HCT116 (cell line): ENCODE results near the gene DLG2. TPM values are rescaled to one million over a fixed set of nuclear protein-coding genes. Genes with fewer than 3 reads are reported as not detected.

Experiments
- ATAC-seq: fragments of 200-7000 bp; cut with Tn5 transposase; 2 replicates; pipeline ENCODE4 v1.9.1; 2020; ENCODE audit warnings: mild to moderate bottlenecking, moderate library complexity
- BruUV-seq: library from RNA; stranded (reverse); fragments of 400-500 nt; replicated peaks from 2 replicates; lab custom pipeline; 2021; lab: Mats Ljungman, UMichigan
- CTCF ChIA-PET: fragments of 300-600 bp; sonication (Branson Sonifier 250); formaldehyde crosslinking; loops from one replicate; lab custom pipeline; 2021; ENCODE audit warnings: antibody characterized with exemption; lab: Charles Lee
- POLR2A ChIA-PET: fragments of 300-600, 350-600 bp; sonication (Branson Sonifier 250); formaldehyde crosslinking; loops from one replicate; lab custom pipeline; 2021; ENCODE audit warnings: antibody characterized with exemption; lab: Charles Lee
- RAD21 ChIA-PET, 2 experiments: fragments of 300-600 bp; sonication (Branson Sonifier 250); formaldehyde crosslinking; loops; one replicate each; lab custom pipeline; 2023; ENCODE audit warnings: low total read pairs in 2 of 2; ENCODE audit not compliant: uncharacterized antibody in 2 of 2, unreplicated experiment in 2 of 2, low non-redundant PET in 1 of 2; lab: Charles Lee
- DNase-seq: peaks from one replicate; pipeline ENCODE4 v3.0.0-alpha.2; 2010; ENCODE audit warnings: low read depth, low spot score
- H2AFZ ChIP-seq: fragments of 200-600 bp; shearing (Covaris generic), sonication (generic); 2 replicates; pipeline ENCODE4 v1.6.1; 2017; ENCODE audit warnings: low read depth, mixed run types, mixed read lengths, antibody characterized with exemption, low read length; ENCODE audit not compliant: poor library complexity, severe bottlenecking
- H3K27ac ChIP-seq: 2 replicates; pipeline ENCODE4 v1.5.1; 2012; ENCODE audit warnings: low read depth, low read length
- H3K27me3 ChIP-seq: fragments of 200-600 bp; sonication (generic); 2 replicates; pipeline ENCODE4 v1.6.1; 2016; ENCODE audit warnings: mixed run types, low read length, mixed read lengths; ENCODE audit not compliant: insufficient read depth
- H3K36me3 ChIP-seq, 2 experiments: fragments of 200-500 bp in 1 of 2; fragments of 200-600 bp in 1 of 2; sonication (Bioruptor generic) in 1 of 2; sonication (generic) in 1 of 2; 2 replicates each; pipeline versions ENCODE4 v1.5.1 to v1.6.1; 2014 to 2016; ENCODE audit warnings: low read length in 2 of 2, inconsistent platforms in 1 of 2, mixed read lengths in 1 of 2, mixed run types in 1 of 2; ENCODE audit not compliant: insufficient read depth in 2 of 2, control insufficient read depth in 1 of 2
- H3K4me1 ChIP-seq, 2 experiments: fragments of 200-600 bp in 1 of 2; sonication (generic) in 1 of 2; 2 replicates each; pipeline versions ENCODE4 v1.5.1 to v1.6.1; 2012 to 2017; ENCODE audit warnings: low read length in 2 of 2, inconsistent platforms in 1 of 2, mild to moderate bottlenecking in 1 of 2, mixed read lengths in 1 of 2, mixed run types in 1 of 2, moderate library complexity in 1 of 2; ENCODE audit not compliant: insufficient read depth in 2 of 2, control insufficient read depth in 1 of 2
- H3K4me2 ChIP-seq: fragments of 200-600 bp; sonication (generic); 2 replicates; pipeline ENCODE4 v1.6.1; 2017; ENCODE audit warnings: mixed run types, low read length, mixed read lengths
- H3K4me3 ChIP-seq, 2 experiments: fragments of 200-600 bp in 1 of 2; sonication (generic) in 1 of 2; replicated peaks in 1 of 2; 2 replicates each; pipeline ENCODE4 v1.5.1; 2011 to 2016; ENCODE audit warnings: low read length in 2 of 2, control low read depth in 1 of 2, low read depth in 1 of 2, mild to moderate bottlenecking in 1 of 2, mixed read lengths in 1 of 2, mixed run types in 1 of 2
- H3K79me2 ChIP-seq: fragments of 200-600 bp; sonication (generic); 2 replicates; pipeline ENCODE4 v1.6.1; 2017; ENCODE audit warnings: mild to moderate bottlenecking, mixed run types, low read length, moderate library complexity, mixed read lengths; ENCODE audit not compliant: insufficient read depth
- H3K9ac ChIP-seq: fragments of 200-600 bp; sonication (generic); 2 replicates; pipeline ENCODE4 v1.6.1; 2016; ENCODE audit warnings: low read length, mixed read lengths
- H3K9me2 ChIP-seq: fragments of 200-600 bp; sonication (generic), shearing (Covaris generic); 2 replicates; pipeline ENCODE4 v1.6.1; 2017; ENCODE audit warnings: mixed run types, mild to moderate bottlenecking, moderate library complexity; ENCODE audit not compliant: insufficient read depth
- H3K9me3 ChIP-seq, 2 experiments: fragments of 200-500 bp in 1 of 2; fragments of 200-600 bp in 1 of 2; sonication (Bioruptor generic) in 1 of 2; sonication (generic) in 1 of 2; 2 replicates each; pipeline ENCODE4 v1.6.1; 2014 to 2017; ENCODE audit warnings: low read length in 2 of 2, mixed read lengths in 2 of 2, inconsistent platforms in 1 of 2, low read depth in 1 of 2, mild to moderate bottlenecking in 1 of 2, mixed run types in 1 of 2, moderate library complexity in 1 of 2; ENCODE audit not compliant: control insufficient read depth in 1 of 2, insufficient read depth in 1 of 2
- H4K20me1 ChIP-seq: fragments of 200-600 bp; sonication (generic), shearing (Covaris generic); 2 replicates; pipeline ENCODE4 v1.6.1; 2017; ENCODE audit warnings: mixed run types, mild to moderate bottlenecking, moderate library complexity; ENCODE audit not compliant: insufficient read depth
- CEBPB ChIP-seq: IDR thresholded peaks from 2 replicates; pipeline ENCODE4 v1.6.1; 2012; ENCODE audit warnings: low read depth
- EGR1 ChIP-seq: IDR thresholded peaks from 2 replicates; pipeline ENCODE4 v1.6.1; 2012; ENCODE audit warnings: low read depth
- EZH2 ChIP-seq: fragments of 200-600 bp; sonication (generic); IDR thresholded peaks from 2 replicates; pipeline ENCODE4 v1.6.1; 2017; ENCODE audit warnings: antibody characterized with exemption, mixed run types
- EZH2phosphoT487 ChIP-seq: fragments of 200-600 bp; IDR thresholded peaks from 2 replicates; pipeline ENCODE4 v1.6.1; 2018; ENCODE audit warnings: antibody characterized with exemption, borderline replicate concordance
- POLR2A ChIP-seq: IDR thresholded peaks from 2 replicates; pipeline ENCODE4 v1.7.0; 2011; ENCODE audit warnings: borderline replicate concordance; ENCODE audit not compliant: insufficient read depth, insufficient read length; ENCODE audit errors: extremely low read depth
- POLR2AphosphoS5 ChIP-seq: IDR thresholded peaks from 2 replicates; pipeline ENCODE4 v1.6.1; 2011; ENCODE audit warnings: mild to moderate bottlenecking, low read depth, low read length, moderate library complexity
- RAD21 ChIP-seq: IDR thresholded peaks from 2 replicates; pipeline ENCODE4 v1.6.1; 2012; ENCODE audit warnings: low read depth, mild to moderate bottlenecking
- SIN3A ChIP-seq: IDR thresholded peaks from 2 replicates; pipeline ENCODE4 v1.6.1; 2012; ENCODE audit warnings: low read depth
- SP1 ChIP-seq: IDR thresholded peaks from 2 replicates; pipeline ENCODE4 v1.6.1; 2012; ENCODE audit warnings: low read depth
- SRF ChIP-seq: IDR thresholded peaks from 2 replicates; pipeline ENCODE4 v1.6.1; 2012; ENCODE audit warnings: low read depth
- TCF7L2 ChIP-seq: IDR thresholded peaks from 2 replicates; pipeline ENCODE4 v1.7.0; 2011; ENCODE audit warnings: borderline replicate concordance, inconsistent platforms; ENCODE audit not compliant: insufficient read depth, insufficient read length; ENCODE audit errors: extremely low read depth
- YY1 ChIP-seq: IDR thresholded peaks from 2 replicates; pipeline ENCODE4 v1.6.1; 2011; ENCODE audit warnings: low read length, low read depth, moderate library complexity, mild to moderate bottlenecking; ENCODE audit not compliant: insufficient replicate concordance; ENCODE audit errors: extremely low read depth
- ZFX ChIP-seq: fragments of 450-650 bp; IDR thresholded peaks from 2 replicates; pipeline ENCODE4 v1.6.1; 2017
- ZNF274 ChIP-seq: fragments of 200-500 bp; sonication (Bioruptor generic); IDR thresholded peaks from 2 replicates; pipeline ENCODE4 v1.6.1; 2014; ENCODE audit warnings: mild to moderate bottlenecking, low read depth, low read length, inconsistent platforms
- intact Hi-C: fragments of 100-400 bp; cut with micrococcal nuclease; formaldehyde crosslinking; loops from 2 replicates; pipeline ENCODE4 v1.10.0; 2022
- total RNA-seq: library from RNA; stranded (reverse); gene quantifications from one replicate; pipeline ENCODE4 v1.2.1, GENCODE V29; 2021; ENCODE audit not compliant: unreplicated experiment
- TF ChIP-seq, protein P1 (sequence below), 3 experiments: fragments of 200-600 bp in 1 of 3; sonication (generic) in 1 of 3; IDR thresholded peaks in 2 of 3; conservative IDR thresholded peaks in 1 of 3; 2 replicates each; pipeline ENCODE4 v1.5.1; 2012 to 2017; ENCODE audit warnings: low read depth in 2 of 3, low read length in 2 of 3, antibody characterized with exemption in 1 of 3, borderline replicate concordance in 1 of 3, control low read depth in 1 of 3, mild to moderate bottlenecking in 1 of 3, mixed read lengths in 1 of 3, mixed run types in 1 of 3, moderate library complexity in 1 of 3; ENCODE audit not compliant: insufficient read depth in 1 of 3
- TF ChIP-seq, protein P2 (sequence below): IDR thresholded peaks from 2 replicates; pipeline ENCODE4 v1.6.1; 2012; ENCODE audit warnings: low read depth
- TF ChIP-seq, protein P3 (sequence below): IDR thresholded peaks from 2 replicates; pipeline ENCODE4 v1.6.1; 2011; ENCODE audit warnings: mild to moderate bottlenecking, low read length, moderate library complexity; ENCODE audit not compliant: insufficient replicate concordance; ENCODE audit errors: extremely low read depth
- TF ChIP-seq, protein P4 (sequence below): IDR thresholded peaks from 2 replicates; pipeline ENCODE4 v1.6.1; 2012

DLG2 gene
- total RNA-seq, 1 experiment from 2014 or later, result 2.4 TPM

DNA sequence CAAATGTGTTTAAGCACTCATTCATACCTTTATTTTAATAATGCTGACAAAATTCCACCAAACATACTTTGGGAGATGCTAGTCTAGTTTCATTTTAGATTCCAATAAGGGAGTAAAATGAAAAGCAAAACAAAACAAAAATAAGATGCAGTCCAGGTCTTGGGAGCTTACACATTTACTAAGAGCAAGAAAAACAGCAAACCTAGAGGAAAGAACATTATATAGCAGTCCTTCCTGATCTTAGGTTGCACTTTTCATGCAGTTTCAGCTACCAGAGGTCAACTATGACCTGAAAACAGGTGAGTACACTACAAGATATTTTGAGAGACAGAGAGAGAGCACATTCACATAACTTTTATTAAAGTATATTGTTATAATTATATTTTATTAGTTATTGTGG is 1100.9 kb downstream of the DLG2 start:
- no peaks in the 10 kb centered on the region for H3K9me2 ChIP-seq
- H3K27me3 ChIP-seq, result no peaks in the 10 kb centered on the region
- H2AFZ ChIP-seq, result no peak overlapping the region
- no peaks in the 10 kb centered on the region for H3K36me3 ChIP-seq
- no peaks in the 10 kb centered on the region for H3K9me3 ChIP-seq
- no peak for DNase-seq
- no peak overlapping the region for H3K27ac ChIP-seq
- H4K20me1 ChIP-seq, result no peaks in the 10 kb centered on the region
- H3K4me1 ChIP-seq, result no peaks in the 10 kb centered on the region
- RAD21 ChIA-PET, result no interaction called here
- no peak overlapping the region for H3K4me3 ChIP-seq
- H3K79me2 ChIP-seq, result no peaks in the 10 kb centered on the region
- H3K9ac ChIP-seq, result no peak overlapping the region
- ATAC-seq, result no peak
- H3K4me2 ChIP-seq, result no peak overlapping the region
- TF ChIP-seq POLR2AphosphoS5 (no peak), EZH2 (no peak), EZH2phosphoT487 (no peak), CEBPB (no peak), SP1 (no peak), ZNF274 (no peak), RAD21 (no peak), EGR1 (no peak), POLR2A (no peak), SRF (no peak), ZFX (no peak), YY1 (no peak), TCF7L2 (no peak), SIN3A (no peak)
- TF ChIP-seq, protein P1, sequence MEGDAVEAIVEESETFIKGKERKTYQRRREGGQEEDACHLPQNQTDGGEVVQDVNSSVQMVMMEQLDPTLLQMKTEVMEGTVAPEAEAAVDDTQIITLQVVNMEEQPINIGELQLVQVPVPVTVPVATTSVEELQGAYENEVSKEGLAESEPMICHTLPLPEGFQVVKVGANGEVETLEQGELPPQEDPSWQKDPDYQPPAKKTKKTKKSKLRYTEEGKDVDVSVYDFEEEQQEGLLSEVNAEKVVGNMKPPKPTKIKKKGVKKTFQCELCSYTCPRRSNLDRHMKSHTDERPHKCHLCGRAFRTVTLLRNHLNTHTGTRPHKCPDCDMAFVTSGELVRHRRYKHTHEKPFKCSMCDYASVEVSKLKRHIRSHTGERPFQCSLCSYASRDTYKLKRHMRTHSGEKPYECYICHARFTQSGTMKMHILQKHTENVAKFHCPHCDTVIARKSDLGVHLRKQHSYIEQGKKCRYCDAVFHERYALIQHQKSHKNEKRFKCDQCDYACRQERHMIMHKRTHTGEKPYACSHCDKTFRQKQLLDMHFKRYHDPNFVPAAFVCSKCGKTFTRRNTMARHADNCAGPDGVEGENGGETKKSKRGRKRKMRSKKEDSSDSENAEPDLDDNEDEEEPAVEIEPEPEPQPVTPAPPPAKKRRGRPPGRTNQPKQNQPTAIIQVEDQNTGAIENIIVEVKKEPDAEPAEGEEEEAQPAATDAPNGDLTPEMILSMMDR (IDR thresholded peaks at IDR 0.05 in 2 of 3, conservative IDR thresholded peaks at IDR 0.05 in 1 of 3; ENCODE audit: borderline replicate concordance in 1 of 3, insufficient read depth in 1 of 3, low read depth in 2 of 3, low read length in 2 of 3), result no peak
- TF ChIP-seq, protein P2, sequence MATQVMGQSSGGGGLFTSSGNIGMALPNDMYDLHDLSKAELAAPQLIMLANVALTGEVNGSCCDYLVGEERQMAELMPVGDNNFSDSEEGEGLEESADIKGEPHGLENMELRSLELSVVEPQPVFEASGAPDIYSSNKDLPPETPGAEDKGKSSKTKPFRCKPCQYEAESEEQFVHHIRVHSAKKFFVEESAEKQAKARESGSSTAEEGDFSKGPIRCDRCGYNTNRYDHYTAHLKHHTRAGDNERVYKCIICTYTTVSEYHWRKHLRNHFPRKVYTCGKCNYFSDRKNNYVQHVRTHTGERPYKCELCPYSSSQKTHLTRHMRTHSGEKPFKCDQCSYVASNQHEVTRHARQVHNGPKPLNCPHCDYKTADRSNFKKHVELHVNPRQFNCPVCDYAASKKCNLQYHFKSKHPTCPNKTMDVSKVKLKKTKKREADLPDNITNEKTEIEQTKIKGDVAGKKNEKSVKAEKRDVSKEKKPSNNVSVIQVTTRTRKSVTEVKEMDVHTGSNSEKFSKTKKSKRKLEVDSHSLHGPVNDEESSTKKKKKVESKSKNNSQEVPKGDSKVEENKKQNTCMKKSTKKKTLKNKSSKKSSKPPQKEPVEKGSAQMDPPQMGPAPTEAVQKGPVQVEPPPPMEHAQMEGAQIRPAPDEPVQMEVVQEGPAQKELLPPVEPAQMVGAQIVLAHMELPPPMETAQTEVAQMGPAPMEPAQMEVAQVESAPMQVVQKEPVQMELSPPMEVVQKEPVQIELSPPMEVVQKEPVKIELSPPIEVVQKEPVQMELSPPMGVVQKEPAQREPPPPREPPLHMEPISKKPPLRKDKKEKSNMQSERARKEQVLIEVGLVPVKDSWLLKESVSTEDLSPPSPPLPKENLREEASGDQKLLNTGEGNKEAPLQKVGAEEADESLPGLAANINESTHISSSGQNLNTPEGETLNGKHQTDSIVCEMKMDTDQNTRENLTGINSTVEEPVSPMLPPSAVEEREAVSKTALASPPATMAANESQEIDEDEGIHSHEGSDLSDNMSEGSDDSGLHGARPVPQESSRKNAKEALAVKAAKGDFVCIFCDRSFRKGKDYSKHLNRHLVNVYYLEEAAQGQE, result no peak
- TF ChIP-seq, protein P3, sequence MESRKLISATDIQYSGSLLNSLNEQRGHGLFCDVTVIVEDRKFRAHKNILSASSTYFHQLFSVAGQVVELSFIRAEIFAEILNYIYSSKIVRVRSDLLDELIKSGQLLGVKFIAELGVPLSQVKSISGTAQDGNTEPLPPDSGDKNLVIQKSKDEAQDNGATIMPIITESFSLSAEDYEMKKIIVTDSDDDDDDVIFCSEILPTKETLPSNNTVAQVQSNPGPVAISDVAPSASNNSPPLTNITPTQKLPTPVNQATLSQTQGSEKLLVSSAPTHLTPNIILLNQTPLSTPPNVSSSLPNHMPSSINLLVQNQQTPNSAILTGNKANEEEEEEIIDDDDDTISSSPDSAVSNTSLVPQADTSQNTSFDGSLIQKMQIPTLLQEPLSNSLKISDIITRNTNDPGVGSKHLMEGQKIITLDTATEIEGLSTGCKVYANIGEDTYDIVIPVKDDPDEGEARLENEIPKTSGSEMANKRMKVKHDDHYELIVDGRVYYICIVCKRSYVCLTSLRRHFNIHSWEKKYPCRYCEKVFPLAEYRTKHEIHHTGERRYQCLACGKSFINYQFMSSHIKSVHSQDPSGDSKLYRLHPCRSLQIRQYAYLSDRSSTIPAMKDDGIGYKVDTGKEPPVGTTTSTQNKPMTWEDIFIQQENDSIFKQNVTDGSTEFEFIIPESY, result no peak
- TF ChIP-seq, protein P4, sequence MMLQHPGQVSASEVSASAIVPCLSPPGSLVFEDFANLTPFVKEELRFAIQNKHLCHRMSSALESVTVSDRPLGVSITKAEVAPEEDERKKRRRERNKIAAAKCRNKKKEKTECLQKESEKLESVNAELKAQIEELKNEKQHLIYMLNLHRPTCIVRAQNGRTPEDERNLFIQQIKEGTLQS, result no peak
- CTCF ChIA-PET, result no interaction called here
- intact Hi-C loops, result no loop called here
- POLR2A ChIA-PET, result no interaction called here
- BruUV-seq, result no TSS peak
